Pancreas (tissue), 10 donors: ENCODE results near the gene CXXC5. TPM values are rescaled to one million over a fixed set of nuclear protein-coding genes. Genes with fewer than 3 reads are reported as not detected.

Experiments
- ATAC-seq, 4 donors: fragments of 200-7000 bp; cut with Tn5 transposase; one replicate each; pipeline versions ENCODE4 v1.8.0 to v1.9.1; 2020; ENCODE audit warnings: mild to moderate bottlenecking in 4 of 4, moderate library complexity in 4 of 4
- DNase-seq, 6 donors: peaks; one replicate each; pipeline ENCODE4 v3.0.0-alpha.2; 2020
- FAIRE-seq: peaks from 2 replicates; lab custom pipeline; 2012; peaks lifted over from hg19 to GRCh38; lab: Jason Lieb, UNC
- H3K27ac ChIP-seq, 4 donors: fragments of 200-600 bp; sonication (generic); 1 replicate in 3 of 4; 2 replicates in 1 of 4; pipeline versions ENCODE4 v1.5.0 to v1.8.0; 2020
- H3K27me3 ChIP-seq, 4 donors: fragments of 200-600 bp; one replicate each; pipeline ENCODE4 v1.8.0; 2021
- H3K36me3 ChIP-seq, 3 donors: fragments of 200-600 bp; sonication (generic) in 1 of 3; one replicate each; pipeline versions ENCODE4 v1.5.0 to v1.8.0; 2020 to 2021
- H3K4me1 ChIP-seq, 3 donors: fragments of 200-600 bp; one replicate each; pipeline ENCODE4 v1.8.0; 2021
- H3K4me3 ChIP-seq, 4 donors: fragments of 200-600 bp; sonication (generic) in 2 of 4; one replicate each; pipeline versions ENCODE4 v1.5.0 to v1.8.0; 2020 to 2021
- H3K9me3 ChIP-seq, 4 donors: fragments of 200-600 bp; one replicate each; pipeline ENCODE4 v1.8.0; 2021
- WGBS, 2 donors: extraction: QIAGEN DNeasy Blood & Tissue Kit; methylation state at CpG; one replicate each; pipeline ENCODE4 v1.1.7; 2013; 5-methylcytosine and 5-hydroxymethylcytosine counted together
- intact Hi-C, 3 donors: fragments of 100-400 bp; cut with DNase I; formaldehyde crosslinking; loops; one replicate each; pipeline versions ENCODE4 v1.11.1 to v1.14.2; 2022
- polyA plus RNA-seq, 2 donors: library from polyadenylated mRNA; stranded (reverse); fragments of 200-250 nt; gene quantifications; one replicate each; pipeline ENCODE4 v1.2.3, GENCODE V29; 2013
- total RNA-seq, 6 donors: library from RNA; stranded (reverse); fragmentation: NEBNext Ultra II Directional in 4 of 6; extraction: Animal tissue kit (Norgen Biotek cat#: 25700) in 4 of 6; gene quantifications; one replicate each; pipeline versions ENCODE4 v1.2.1 to v1.2.4, GENCODE V29; 2021 to 2023
- TF ChIP-seq, protein P1 (sequence below), 4 donors: fragments of 200-600 bp; sonication (generic) in 3 of 4; IDR thresholded peaks; one replicate each; pipeline versions ENCODE4 v1.5.0 to v1.8.0; 2021; ENCODE audit warnings: antibody characterized with exemption in 4 of 4
- donor health status: healthy with polysubstance abuse.
- donor health status: DM: no; HTN: no; CAD: no; lungs with moderate emphysema.
- donor health status: DM: no; HTN: no; CAD: no.
- donor health status: control.
- donor health status: control.
- donor health status: Bipolar disorder and iron deficiency.
- donor health status: DM: yes; HTN: yes; CAD: no.
- donor health status: DM: no; HTN: no; CAD: no.
- donor health status: DM: no; HTN: no; CAD: no.
- donor health status: DM: yes; HTN: yes; CAD: no.

The CXXC5 gene
- total and polyA plus RNA-seq, 8 donors = 33.0 to 70.5 (median 44.1) TPM

DNA sequence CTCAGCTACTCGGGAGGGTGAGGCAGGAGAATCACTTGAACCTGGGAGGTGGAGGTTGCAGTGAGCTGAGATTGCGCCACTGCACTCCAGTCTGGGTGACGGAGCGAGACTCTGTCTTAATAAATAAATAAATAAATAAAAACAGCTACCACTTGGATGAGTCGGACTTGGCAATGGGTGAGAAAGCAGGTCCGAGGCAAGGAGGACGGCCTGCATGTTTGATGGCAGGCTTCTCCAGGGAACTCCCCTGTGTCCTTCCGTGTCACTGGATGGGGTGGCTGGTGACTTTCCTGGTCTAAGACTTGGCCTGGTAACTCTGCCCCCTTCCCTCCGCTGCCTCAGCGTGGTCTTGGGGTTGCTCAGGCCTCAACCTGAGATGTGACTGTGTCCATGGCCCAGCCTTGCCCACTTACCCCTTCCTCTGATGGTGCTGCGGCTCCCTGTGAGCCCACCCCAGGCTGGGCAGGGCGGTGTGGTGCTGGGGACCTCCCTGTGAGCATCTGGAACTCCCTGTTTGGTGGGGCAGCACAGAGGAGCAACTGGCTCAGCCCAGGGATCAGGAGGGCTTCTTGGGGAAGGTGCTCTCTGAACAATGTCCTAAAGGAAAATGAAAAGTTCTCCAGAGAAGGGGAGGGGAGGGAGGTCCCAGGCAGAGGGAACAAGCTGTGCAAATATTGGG, 85.0 kb downstream of the CXXC5 start:
- 93% methylated on average over 12 of the region's 12 CpGs for WGBS, 2 donors
- TF ChIP-seq, protein P1, sequence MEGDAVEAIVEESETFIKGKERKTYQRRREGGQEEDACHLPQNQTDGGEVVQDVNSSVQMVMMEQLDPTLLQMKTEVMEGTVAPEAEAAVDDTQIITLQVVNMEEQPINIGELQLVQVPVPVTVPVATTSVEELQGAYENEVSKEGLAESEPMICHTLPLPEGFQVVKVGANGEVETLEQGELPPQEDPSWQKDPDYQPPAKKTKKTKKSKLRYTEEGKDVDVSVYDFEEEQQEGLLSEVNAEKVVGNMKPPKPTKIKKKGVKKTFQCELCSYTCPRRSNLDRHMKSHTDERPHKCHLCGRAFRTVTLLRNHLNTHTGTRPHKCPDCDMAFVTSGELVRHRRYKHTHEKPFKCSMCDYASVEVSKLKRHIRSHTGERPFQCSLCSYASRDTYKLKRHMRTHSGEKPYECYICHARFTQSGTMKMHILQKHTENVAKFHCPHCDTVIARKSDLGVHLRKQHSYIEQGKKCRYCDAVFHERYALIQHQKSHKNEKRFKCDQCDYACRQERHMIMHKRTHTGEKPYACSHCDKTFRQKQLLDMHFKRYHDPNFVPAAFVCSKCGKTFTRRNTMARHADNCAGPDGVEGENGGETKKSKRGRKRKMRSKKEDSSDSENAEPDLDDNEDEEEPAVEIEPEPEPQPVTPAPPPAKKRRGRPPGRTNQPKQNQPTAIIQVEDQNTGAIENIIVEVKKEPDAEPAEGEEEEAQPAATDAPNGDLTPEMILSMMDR (IDR thresholded peaks at IDR 0.05) = no peak
- Histone ChIP-seq H3K27ac (peak overlapping the region in 3 of 4 donors; percentile 37 to 64 (median 42)), H3K36me3 (no peaks in the 10 kb centered on the region), H3K9me3 (no peaks in the 10 kb centered on the region), H3K4me3 (no peak overlapping the region), H3K4me1 (no peaks in the 10 kb centered on the region), H3K27me3 (no peaks in the 10 kb centered on the region)
- DNase-seq (no peak), ATAC-seq (peak in 2 of 4 donors; percentile 18 to 27), FAIRE-seq (no peak)
- intact Hi-C loops = no loop called here

Other genes starting within 250 kb of the CXXC5 start
- gene SPATA24, start 244.3 kb upstream of the CXXC5 start, total RNA-seq = 1 to 10 TPM; 1.8 to 3.5 (median 3.1) TPM
- gene SPATA24, start 244.3 kb upstream of the CXXC5 start, polyA plus RNA-seq = 1 to 10 TPM; 4.6 to 9.8 TPM
- gene DNAJC18, start 208.8 kb upstream of the CXXC5 start, total RNA-seq = 1 to 10 TPM; 1.1 to 5.8 (median 1.9) TPM
- 1 to 10 TPM; 1.6 to 5.1 TPM for gene DNAJC18, start 208.8 kb upstream of the CXXC5 start, polyA plus RNA-seq
- 1 to 10 TPM; 1.0 to 4.3 (median 2.1) TPM for gene ECSCR, start 185.6 kb upstream of the CXXC5 start, total RNA-seq
- 1 to 10 TPM; 5.1 to 8.3 TPM for gene ECSCR, start 185.6 kb upstream of the CXXC5 start, polyA plus RNA-seq
- not detected for gene SMIM33, start 177.3 kb upstream of the CXXC5 start, total RNA-seq
- not detected for gene SMIM33, start 177.3 kb upstream of the CXXC5 start, polyA plus RNA-seq
- gene STING1, start 165.6 kb upstream of the CXXC5 start, total RNA-seq = 10 to 100 TPM in 2 of 6 donors, 1 to 10 TPM in 4; 3.1 to 19.7 (median 6.3) TPM
- 10 to 100 TPM in 1 of 2 donors, 1 to 10 TPM in 1; 9.3 to 19.2 TPM for gene STING1, start 165.6 kb upstream of the CXXC5 start, polyA plus RNA-seq
- 10 to 100 TPM; 36.5 to 59.3 (median 47.0) TPM for gene UBE2D2, start 87.0 kb upstream of the CXXC5 start, total RNA-seq
- 10 to 100 TPM; 38.8 to 47.7 TPM for gene UBE2D2, start 87.0 kb upstream of the CXXC5 start, polyA plus RNA-seq
- gene PSD2, start 147.5 kb downstream of the CXXC5 start, total RNA-seq = under 1 TPM; 0.06 to 0.66 (median 0.08) TPM
- gene PSD2, start 147.5 kb downstream of the CXXC5 start, polyA plus RNA-seq = under 1 TPM; 0.45 to 0.49 TPM